NCI-H187 (cell line): ENCODE results near the gene DCTN2.
A peak's percentile ranks its signal among the peaks of the same experiment; 100 is the strongest.
"Not testable (repeated sequence)": the region's sequence is repeated elsewhere in the genome, so short reads cannot be mapped to it uniquely, and the experiment has no call there.

Experiments used
- DNase-seq, 2 experiments: peaks; one replicate each; lab custom pipeline; 2025; lab: John Stamatoyannopoulos, UW

DCTN2 gene

GRCh38 chr12:57546438-57547287 lies at the start of gene DCTN2:
DCTN2 (minus strand) TSS chr12:57547192; CDS start chr12:57547063, 129 bp downstream.
- DNase-seq: peak; percentile 83 to 87

GRCh38 chr12:57593187-57593586 lies 46.2 kb upstream of the DCTN2 start:
- no peak for DNase-seq

- DNase-seq: no peak
Measured at GRCh38 chr12:57592551-57593165, 45.7 kb upstream of the DCTN2 start.

- no peak for DNase-seq
Measured at GRCh38 chr12:57591782-57592325, 44.9 kb upstream of the DCTN2 start.

- peak; percentile 89 for DNase-seq
Measured at GRCh38 chr12:57590864-57591781, 44.1 kb upstream of the DCTN2 start, which contains the start of gene PIP4K2C. PIP4K2C (plus strand) TSS chr12:57591192; CDS start chr12:57591290, 98 bp downstream.

GRCh38 chr12:57590479-57590863 lies 43.5 kb upstream of the DCTN2 start:
- DNase-seq: no peak

GRCh38 chr12:57588951-57589610 lies 42.1 kb upstream of the DCTN2 start:
- not testable (repeated sequence) for DNase-seq

GRCh38 chr12:57586832-57587429 lies 39.9 kb upstream of the DCTN2 start:
- no peak for DNase-seq

GRCh38 chr12:57586128-57586527 lies 39.1 kb upstream of the DCTN2 start:
- no peak for DNase-seq

- DNase-seq: no peak
Measured at GRCh38 chr12:57585156-57585555, 38.2 kb upstream of the DCTN2 start.

GRCh38 chr12:57584690-57585089 lies 37.7 kb upstream of the DCTN2 start:
- no peak for DNase-seq

GRCh38 chr12:57584050-57584449 lies 37.1 kb upstream of the DCTN2 start:
- DNase-seq: no peak

- peak in 1 of 2 experiments; percentile 60 for DNase-seq
Measured at GRCh38 chr12:57583008-57583831, 36.2 kb upstream of the DCTN2 start.

- DNase-seq: no peak
Measured at GRCh38 chr12:57582440-57582839, 35.4 kb upstream of the DCTN2 start.

GRCh38 chr12:57581802-57582201 lies 34.8 kb upstream of the DCTN2 start:
- DNase-seq: no peak

GRCh38 chr12:57580466-57580795 lies 33.4 kb upstream of the DCTN2 start:
- DNase-seq: no peak

- DNase-seq: no peak
Measured at GRCh38 chr12:57579677-57580465, 32.9 kb upstream of the DCTN2 start.

- DNase-seq: no peak
Measured at GRCh38 chr12:57579011-57579410, 32.0 kb upstream of the DCTN2 start.

GRCh38 chr12:57577981-57578758 lies 31.2 kb upstream of the DCTN2 start:
- DNase-seq: no peak
